NCI-H187 (cell line): ENCODE measurements around the gene CENPW.

Source experiments
- DNase-seq, 2 experiments: peaks; one replicate each; lab custom pipeline; 2025; lab: John Stamatoyannopoulos, UW

Gene CENPW

GRCh38 chr6:126339796-126340609 is at the start of gene CENPW:
Gene CENPW, plus strand, starts transcription at chr6:126340115. Its CDS starts 159 bp downstream, at chr6:126340274.
- DNase-seq = peak; percentile 55 to 88

- DNase-seq = no peak
Measured at GRCh38 chr6:126293891-126294524, 45.9 kb upstream of the CENPW start.

- no peak for DNase-seq
Measured at GRCh38 chr6:126300126-126300525, 39.8 kb upstream of the CENPW start.

- DNase-seq = no peak
Measured at GRCh38 chr6:126300735-126301134, 39.2 kb upstream of the CENPW start.

- DNase-seq = no peak
Measured at GRCh38 chr6:126302191-126302590, 37.7 kb upstream of the CENPW start.

GRCh38 chr6:126307849-126308248 is 32.1 kb upstream of the CENPW start:
- no peak for DNase-seq

- no peak for DNase-seq
Measured at GRCh38 chr6:126308362-126308761, 31.6 kb upstream of the CENPW start.

- DNase-seq = no peak
Measured at GRCh38 chr6:126312013-126312665, 27.8 kb upstream of the CENPW start.

- DNase-seq = no peak
Measured at GRCh38 chr6:126313941-126314340, 26.0 kb upstream of the CENPW start.

- no peak for DNase-seq
Measured at GRCh38 chr6:126318797-126319196, 21.1 kb upstream of the CENPW start.

GRCh38 chr6:126333729-126334128 is 6.2 kb upstream of the CENPW start:
- DNase-seq = no peak

GRCh38 chr6:126335210-126335609 is 4.7 kb upstream of the CENPW start:
- no peak for DNase-seq

- no peak for DNase-seq
Measured at GRCh38 chr6:126337323-126337722, 2.6 kb upstream of the CENPW start.

GRCh38 chr6:126341126-126341525 is 1.2 kb downstream of the CENPW start:
- DNase-seq = no peak

- DNase-seq = no peak
Measured at GRCh38 chr6:126344181-126344580, 4.3 kb downstream of the CENPW start.

- no peak for DNase-seq
Measured at GRCh38 chr6:126351960-126352359, 12.0 kb downstream of the CENPW start.

GRCh38 chr6:126352514-126352913 is 12.6 kb downstream of the CENPW start:
- DNase-seq = no peak

- no peak for DNase-seq
Measured at GRCh38 chr6:126356526-126356925, 16.6 kb downstream of the CENPW start.

- DNase-seq = no peak
Measured at GRCh38 chr6:126359936-126360537, 20.1 kb downstream of the CENPW start.

- DNase-seq = no peak
Measured at GRCh38 chr6:126361832-126362440, 22.0 kb downstream of the CENPW start.

GRCh38 chr6:126367849-126368248 is 27.9 kb downstream of the CENPW start:
- no peak for DNase-seq

GRCh38 chr6:126372626-126373025 is 32.7 kb downstream of the CENPW start:
- no peak for DNase-seq
